Neural crest cell (in vitro differentiated cells): ENCODE results near the gene GP1BA. TPM values are rescaled to one million over a fixed set of nuclear protein-coding genes. Genes with fewer than 3 reads are reported as not detected.

Experiments
- DNase-seq: peaks from one replicate; pipeline ENCODE4 v3.0.0; 2021; ENCODE audit warnings: low read depth, mixed read lengths, low spot score
- H3K27ac Mint-ChIP-seq: one replicate; pipeline ENCODE4 v1.8.0; 2021; ENCODE audit warnings: mild to moderate bottlenecking, mixed read lengths; ENCODE audit not compliant: unreplicated experiment
- H3K27me3 Mint-ChIP-seq: 2 replicates; pipeline ENCODE4 v1.8.0; 2021; ENCODE audit warnings: low read depth, mild to moderate bottlenecking, mixed read lengths
- H3K36me3 Mint-ChIP-seq: 2 replicates; pipeline ENCODE4 v1.8.0; 2021; ENCODE audit warnings: low read depth, mild to moderate bottlenecking, mixed read lengths
- H3K4me1 Mint-ChIP-seq: 2 replicates; pipeline ENCODE4 v1.8.0; 2021; ENCODE audit warnings: mixed read lengths
- H3K4me3 Mint-ChIP-seq: one replicate; pipeline ENCODE4 v1.8.0; 2021; ENCODE audit warnings: mild to moderate bottlenecking, mixed read lengths
- H3K9me3 Mint-ChIP-seq: 2 replicates; pipeline ENCODE4 v1.8.0; 2021; ENCODE audit warnings: mixed read lengths
- long read RNA-seq: library from polyadenylated mRNA; unstranded; transcript quantifications from one replicate; pipeline ENCODE4 v2.0.0, GENCODE V29; 2020
- total RNA-seq: library from RNA; stranded (reverse); gene quantifications from 2 replicates; pipeline ENCODE4 v1.2.1, GENCODE V29; 2021
- TF ChIP-seq, protein P1 (sequence below): fragments of 200-600 bp; sonication (generic); conservative IDR thresholded peaks from 2 replicates; pipeline ENCODE4 v1.5.0; 2021; ENCODE audit warnings: antibody characterized with exemption, mild to moderate bottlenecking

GP1BA gene
- not detected in 2 replicates for total RNA-seq
- long read RNA-seq, result 0 reads

DNA sequence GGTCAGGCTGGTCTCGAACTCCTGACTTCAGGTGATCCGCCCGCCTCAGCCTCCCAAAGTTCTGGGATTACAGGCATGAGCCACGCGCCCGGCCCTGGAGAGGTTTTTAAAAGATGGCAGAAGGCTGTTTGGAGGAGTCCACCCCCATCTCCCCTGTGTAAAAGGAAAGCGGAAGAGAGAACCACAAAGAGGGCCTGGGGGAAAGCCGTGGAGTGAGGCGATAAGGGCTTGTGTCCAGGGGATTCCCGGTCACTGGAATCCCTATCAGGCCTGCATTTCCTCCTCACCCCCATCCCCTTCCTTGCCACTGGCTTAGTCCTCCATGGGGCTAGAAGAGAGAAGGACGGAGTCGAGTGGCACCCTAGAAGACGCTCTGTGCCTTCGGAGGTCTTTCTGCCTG is at the start of gene GP1BA:
Gene GP1BA, plus strand, starts transcription at position 315 of the 400 bp plus-strand sequence. CDS start 328 bp downstream, outside the sequence.
- peaks cover 8% of the 10 kb centered on the region for H3K36me3 Mint-ChIP-seq
- TF ChIP-seq, protein P1, sequence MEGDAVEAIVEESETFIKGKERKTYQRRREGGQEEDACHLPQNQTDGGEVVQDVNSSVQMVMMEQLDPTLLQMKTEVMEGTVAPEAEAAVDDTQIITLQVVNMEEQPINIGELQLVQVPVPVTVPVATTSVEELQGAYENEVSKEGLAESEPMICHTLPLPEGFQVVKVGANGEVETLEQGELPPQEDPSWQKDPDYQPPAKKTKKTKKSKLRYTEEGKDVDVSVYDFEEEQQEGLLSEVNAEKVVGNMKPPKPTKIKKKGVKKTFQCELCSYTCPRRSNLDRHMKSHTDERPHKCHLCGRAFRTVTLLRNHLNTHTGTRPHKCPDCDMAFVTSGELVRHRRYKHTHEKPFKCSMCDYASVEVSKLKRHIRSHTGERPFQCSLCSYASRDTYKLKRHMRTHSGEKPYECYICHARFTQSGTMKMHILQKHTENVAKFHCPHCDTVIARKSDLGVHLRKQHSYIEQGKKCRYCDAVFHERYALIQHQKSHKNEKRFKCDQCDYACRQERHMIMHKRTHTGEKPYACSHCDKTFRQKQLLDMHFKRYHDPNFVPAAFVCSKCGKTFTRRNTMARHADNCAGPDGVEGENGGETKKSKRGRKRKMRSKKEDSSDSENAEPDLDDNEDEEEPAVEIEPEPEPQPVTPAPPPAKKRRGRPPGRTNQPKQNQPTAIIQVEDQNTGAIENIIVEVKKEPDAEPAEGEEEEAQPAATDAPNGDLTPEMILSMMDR, result no peak
- peak within 1 kb of the TSS; percentile 87 for H3K27ac Mint-ChIP-seq
- peak within 1 kb of the TSS; percentile 8 for H3K4me3 Mint-ChIP-seq
- H3K9me3 Mint-ChIP-seq, result no peaks in the 10 kb centered on the region
- peaks cover 13% of the 10 kb centered on the region for H3K4me1 Mint-ChIP-seq
- no peaks in the 10 kb centered on the region for H3K27me3 Mint-ChIP-seq
- no peak for DNase-seq

- Mint-ChIP-seq H3K36me3 (peaks cover 3% of the 10 kb centered on the region), H3K27ac (peak overlapping the region; percentile 57), H3K4me3 (no peak overlapping the region), H3K27me3 (no peaks in the 10 kb centered on the region), H3K4me1 (no peaks in the 10 kb centered on the region), H3K9me3 (no peaks in the 10 kb centered on the region)
- no peak for DNase-seq
- TF ChIP-seq, protein P1, result no peak
Observed at GRCh38 chr17:4884489-4884888, 47.6 kb upstream of the GP1BA start.

- no peaks in the 10 kb centered on the region for H3K9me3 Mint-ChIP-seq
- H3K4me1 Mint-ChIP-seq, result no peaks in the 10 kb centered on the region
- H3K27ac Mint-ChIP-seq, result no peak overlapping the region
- TF ChIP-seq, protein P1, result no peak
- no peak for DNase-seq
- H3K36me3 Mint-ChIP-seq, result peaks cover 3% of the 10 kb centered on the region
- no peak overlapping the region for H3K4me3 Mint-ChIP-seq
- no peaks in the 10 kb centered on the region for H3K27me3 Mint-ChIP-seq
Observed at GRCh38 chr17:4886830-4887229, 45.2 kb upstream of the GP1BA start.

DNA sequence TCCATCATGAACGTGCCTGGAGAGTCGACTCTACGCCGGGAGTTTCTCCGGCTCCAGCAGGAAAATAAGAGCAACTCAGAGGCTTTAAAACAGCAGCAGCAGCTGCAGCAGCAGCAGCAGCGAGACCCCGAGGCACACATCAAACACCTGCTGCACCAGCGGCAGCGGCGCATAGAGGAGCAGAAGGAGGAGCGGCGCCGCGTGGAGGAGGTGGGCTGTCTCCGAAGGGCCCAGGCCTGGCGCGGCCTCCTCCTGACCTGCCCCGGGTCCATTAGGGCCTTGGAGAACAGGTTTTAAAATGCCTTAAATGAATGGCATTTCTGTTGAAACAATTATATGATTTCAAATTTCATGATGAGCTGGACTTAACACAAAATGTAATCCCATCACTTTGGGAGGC is 44.5 kb upstream of the GP1BA start:
- Mint-ChIP-seq H3K4me3 (no peak overlapping the region), H3K9me3 (no peaks in the 10 kb centered on the region), H3K27me3 (no peaks in the 10 kb centered on the region), H3K4me1 (no peaks in the 10 kb centered on the region), H3K36me3 (peaks cover 3% of the 10 kb centered on the region), H3K27ac (no peak overlapping the region)
- DNase-seq, result no peak
- TF ChIP-seq, protein P1, result no peak

DNA sequence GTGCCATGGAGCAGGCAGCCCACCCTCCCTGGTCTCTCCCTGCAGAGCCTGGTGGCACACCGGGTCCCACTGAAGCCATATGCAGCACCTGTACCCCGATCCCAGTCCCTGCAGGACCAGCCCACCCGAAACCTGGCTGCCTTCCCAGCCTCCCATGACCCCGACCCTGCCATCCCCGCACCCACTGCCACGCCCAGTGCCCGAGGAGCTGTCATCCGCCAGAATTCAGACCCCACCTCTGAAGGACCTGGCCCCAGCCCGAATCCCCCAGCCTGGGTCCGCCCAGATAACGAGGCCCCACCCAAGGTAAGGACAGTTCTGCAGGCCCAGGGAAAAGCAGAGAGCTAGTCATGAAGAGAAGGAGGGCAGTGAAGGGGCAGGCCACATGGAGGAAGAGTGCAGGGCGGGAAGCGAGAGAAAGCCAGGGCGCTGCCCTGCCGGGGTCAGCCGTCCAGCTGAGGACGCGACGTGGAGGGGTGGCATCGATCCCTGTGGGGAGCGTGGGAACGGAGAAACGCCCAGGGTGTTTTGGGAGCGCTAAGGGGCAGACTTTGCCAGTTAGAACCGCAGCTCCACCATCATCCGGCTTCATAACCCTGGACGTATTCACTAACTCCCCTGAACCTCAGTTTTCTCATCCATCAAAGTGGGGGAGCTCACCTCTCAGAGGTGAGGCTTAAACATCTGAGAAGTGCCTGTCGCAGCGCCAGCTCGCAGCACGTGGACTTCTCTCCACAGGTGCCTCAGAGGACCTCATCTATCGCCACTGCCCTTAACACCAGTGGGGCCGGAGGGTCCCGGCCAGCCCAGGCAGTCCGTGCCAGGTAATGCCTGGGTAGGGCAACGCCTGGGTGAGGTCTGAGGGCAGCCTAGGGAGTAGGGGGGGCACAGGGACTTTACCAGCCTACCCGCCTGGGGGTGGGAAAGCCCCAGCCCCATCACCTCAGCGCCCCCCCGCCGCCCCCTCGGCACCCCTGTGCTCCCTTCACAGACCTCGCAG is 40.4 kb upstream of the GP1BA start:
- no peaks in the 10 kb centered on the region for H3K36me3 Mint-ChIP-seq
- DNase-seq, result no peak
- H3K9me3 Mint-ChIP-seq, result no peaks in the 10 kb centered on the region
- no peaks in the 10 kb centered on the region for H3K4me1 Mint-ChIP-seq
- H3K27me3 Mint-ChIP-seq, result no peaks in the 10 kb centered on the region
- TF ChIP-seq, protein P1, result no peak
- no peak overlapping the region for H3K27ac Mint-ChIP-seq
- no peak overlapping the region for H3K4me3 Mint-ChIP-seq
